OCI-LY7 (cell line): Measurements from ENCODE around the gene DACT3. TPM values are rescaled to one million over a fixed set of nuclear protein-coding genes. Genes with fewer than 3 reads are reported as not detected.

Source experiments
- BruUV-seq: library from RNA; stranded (reverse); fragments of 400-500 nt; replicated peaks from 2 replicates; lab custom pipeline; 2021; lab: Mats Ljungman, UMichigan
- CTCF ChIA-PET: fragments of 300-600 bp; sonication (Branson Sonifier 250); formaldehyde crosslinking; loops from one replicate; lab custom pipeline; 2022; ENCODE audit warnings: antibody characterized with exemption; ENCODE audit not compliant: unreplicated experiment; lab: Charles Lee
- POLR2A ChIA-PET: fragments of 300-600 bp; sonication (Branson Sonifier 250); formaldehyde crosslinking; loops from one replicate; lab custom pipeline; 2022; ENCODE audit warnings: antibody characterized with exemption; lab: Charles Lee
- DNase-seq: peaks from one replicate; pipeline ENCODE4 v3.0.0-alpha.2; 2015; ENCODE audit warnings: low spot score
- H2AFZ ChIP-seq: fragments of 200-600 bp; sonication (generic), shearing (Covaris generic); 2 replicates; pipeline ENCODE4 v1.6.1; 2014; ENCODE audit warnings: mild to moderate bottlenecking, antibody characterized with exemption, low read length, moderate library complexity
- H3K27ac ChIP-seq: fragments of 200-600 bp; sonication (generic); 2 replicates; pipeline ENCODE4 v1.5.1; 2014; ENCODE audit warnings: mixed run types, low read depth, mild to moderate bottlenecking, moderate library complexity, low read length, inconsistent platforms; ENCODE audit not compliant: poor library complexity, severe bottlenecking
- H3K36me3 ChIP-seq: fragments of 200-600 bp; sonication (generic); 2 replicates; pipeline ENCODE4 v1.6.1; 2014; ENCODE audit warnings: mild to moderate bottlenecking, antibody characterized with exemption, low read length, moderate library complexity, mixed read lengths; ENCODE audit not compliant: insufficient read depth
- H3K4me1 ChIP-seq: fragments of 200-600 bp; sonication (generic); 2 replicates; pipeline ENCODE4 v1.5.1; 2014; ENCODE audit warnings: mild to moderate bottlenecking, low read length; ENCODE audit not compliant: insufficient read depth, poor library complexity, severe bottlenecking
- H3K4me2 ChIP-seq: fragments of 200-600 bp; sonication (generic); 2 replicates; pipeline ENCODE4 v1.6.1; 2014; ENCODE audit warnings: mild to moderate bottlenecking, low read length
- H3K4me3 ChIP-seq: fragments of 200-600 bp; sonication (generic); 2 replicates; pipeline ENCODE4 v1.5.1; 2014; ENCODE audit warnings: mild to moderate bottlenecking, low read depth, low read length; ENCODE audit not compliant: poor library complexity, severe bottlenecking
- H3K79me2 ChIP-seq: fragments of 200-600 bp; sonication (generic); 2 replicates; pipeline ENCODE4 v1.6.1; 2016; ENCODE audit warnings: low read depth, mild to moderate bottlenecking, low read length, moderate library complexity, mixed read lengths; ENCODE audit not compliant: insufficient read depth
- H3K9me2 ChIP-seq: fragments of 200-600 bp; sonication (generic); 2 replicates; pipeline ENCODE4 v1.6.1; 2016; ENCODE audit warnings: mild to moderate bottlenecking, low read length, mixed read lengths; ENCODE audit not compliant: insufficient read depth
- H3K9me3 ChIP-seq: fragments of 200-600 bp; sonication (generic); 2 replicates; pipeline ENCODE4 v1.6.1; 2014; ENCODE audit warnings: mild to moderate bottlenecking, mixed run types, low read length, mixed read lengths
- H4K20me1 ChIP-seq: fragments of 200-600 bp; sonication (generic); 2 replicates; pipeline ENCODE4 v1.6.1; 2014; ENCODE audit warnings: mild to moderate bottlenecking, antibody characterized with exemption, low read length, moderate library complexity, mixed read lengths; ENCODE audit not compliant: insufficient read depth
- EZH2phosphoT487 ChIP-seq: fragments of 200-600 bp; sonication (generic); IDR thresholded peaks from 2 replicates; pipeline ENCODE4 v1.6.1; 2018; ENCODE audit warnings: low read depth, borderline replicate concordance, mild to moderate bottlenecking, mixed run types, antibody characterized with exemption, low read length, moderate library complexity, mixed read lengths
- intact Hi-C: fragments of 100-400 bp; cut with micrococcal nuclease; formaldehyde crosslinking; loops from one replicate; pipeline ENCODE4 v1.10.0; 2022; ENCODE audit not compliant: unreplicated experiment
- total RNA-seq, 2 experiments: library from RNA; depleted of rRNA in 1 of 2; stranded (reverse); fragments of >200 nt in 1 of 2; shearing (Covaris generic) in 1 of 2; gene quantifications; 2 replicates each; pipeline ENCODE4 v1.2.3, GENCODE V29; 2014 to 2022
- TF ChIP-seq, protein P1 (sequence below): fragments of 200-600 bp; sonication (generic); conservative IDR thresholded peaks from 2 replicates; pipeline ENCODE4 v1.5.1; 2014; ENCODE audit warnings: mild to moderate bottlenecking, antibody characterized with exemption, low read length, moderate library complexity, mixed read lengths

Gene DACT3
- total RNA-seq, 2 experiments from 2014 or later = 0.44 TPM; not detected in 1

DNA sequence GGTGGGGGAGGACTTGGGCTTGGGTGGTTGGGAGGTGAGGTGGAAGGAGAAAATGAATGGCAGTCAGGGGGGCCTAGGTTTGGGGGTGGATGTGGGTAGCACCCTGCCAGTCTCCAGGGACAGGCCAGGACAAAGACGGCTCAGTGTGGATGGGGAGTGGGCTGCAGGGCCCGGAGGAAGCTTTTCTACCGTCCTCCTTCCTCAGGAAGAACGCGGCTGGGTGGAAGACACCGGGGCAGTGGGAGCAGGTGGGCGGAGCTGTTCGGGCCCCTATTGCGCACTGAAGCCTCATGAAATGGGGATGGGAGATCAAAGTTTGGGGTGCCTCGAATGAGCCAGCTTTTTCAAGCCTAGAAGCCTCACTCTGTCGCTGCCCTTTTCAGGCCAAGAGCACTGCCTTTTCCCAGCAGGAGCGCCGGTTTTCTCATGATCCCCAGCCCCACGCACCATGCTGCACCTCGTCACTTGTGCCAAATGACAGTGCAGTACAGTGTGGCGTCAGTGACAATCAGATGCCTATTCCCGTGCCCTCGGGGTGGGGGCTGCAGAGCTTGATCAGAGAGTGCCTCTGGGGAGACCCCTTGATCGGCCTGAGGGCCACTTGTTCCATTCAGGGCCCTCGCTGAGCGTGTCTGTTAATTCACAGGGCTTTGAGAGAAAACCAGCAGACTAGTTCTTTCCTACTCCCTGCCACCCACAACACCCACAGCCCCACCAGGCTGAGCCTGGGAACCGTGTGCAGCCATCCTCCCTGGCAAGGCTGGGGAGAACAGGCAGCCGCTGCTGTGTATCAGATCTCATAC lies 58.4 kb downstream of the DACT3 start:
- BruUV-seq = no TSS peak
- CTCF ChIA-PET = interaction anchor here (1.1 kb wide), 1 partner anchor 9 kb away, joined by 4 read pairs; no protein-coding TSS in a partner anchor
- DNase-seq = no peak

DNA sequence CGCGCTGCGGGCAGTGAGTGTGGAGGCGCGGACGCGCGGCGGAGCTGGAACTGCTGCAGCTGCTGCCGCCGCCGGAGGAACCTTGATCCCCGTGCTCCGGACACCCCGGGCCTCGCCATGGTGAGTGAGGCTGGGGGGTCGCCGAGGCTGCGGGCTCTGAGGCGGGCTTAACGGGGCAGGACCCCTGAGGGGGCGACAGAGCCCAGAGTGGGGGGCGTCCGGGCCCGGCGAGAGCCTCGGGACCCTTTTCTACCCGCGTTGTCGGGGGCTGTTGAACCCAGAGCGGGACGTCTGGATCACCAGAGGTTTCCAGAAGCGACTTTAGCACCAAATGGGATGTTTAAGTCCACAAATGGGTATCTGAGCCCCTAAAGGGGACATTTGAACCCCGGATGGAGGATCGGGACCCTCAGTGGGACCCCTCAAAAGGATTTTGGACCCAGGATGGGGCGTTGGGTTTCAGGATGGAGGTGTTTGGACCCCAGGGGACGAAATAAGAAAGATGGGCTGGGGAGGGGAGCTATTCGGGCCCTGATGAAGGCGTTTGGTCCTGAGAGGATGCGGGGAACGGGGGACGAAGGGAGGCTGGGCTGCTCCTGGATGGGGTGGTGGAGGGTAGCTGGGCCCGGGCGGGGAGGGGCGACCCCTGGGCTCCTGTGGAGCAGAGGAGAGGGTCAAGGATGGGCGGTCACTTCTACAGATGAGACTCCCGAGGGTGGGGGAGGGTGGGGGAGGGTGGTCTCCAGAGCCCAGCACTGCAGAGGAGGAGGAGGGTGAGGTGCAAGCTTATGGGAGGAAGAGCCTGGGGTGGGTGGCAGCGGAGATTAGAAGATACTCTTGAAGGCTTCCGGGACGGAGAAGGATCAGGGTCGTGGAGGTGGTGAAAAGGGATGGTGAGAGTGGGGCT lies 59.4 kb downstream of the DACT3 start, which contains the start of gene CALM3:
TSS of gene CALM3 (plus strand) at position 13 of the 907 bp plus-strand sequence. CDS start at position 118, 105 bp downstream.
- peaks cover 24% of the 10 kb centered on the region for H3K9me3 ChIP-seq
- ChIA-PET POLR2A (interaction anchor here (0.6 to 2.9 kb wide), 2 partner anchors 11 to 117 kb away, joined by 5 to 16 read pairs; no protein-coding TSS in a partner anchor), CTCF (interaction anchor here (1.1 kb wide), 1 partner anchor 10 kb away, joined by 4 read pairs; no protein-coding TSS in a partner anchor)
- H3K79me2 ChIP-seq = peaks cover 40% of the 10 kb centered on the region
- no TSS peak for BruUV-seq
- H3K36me3 ChIP-seq = peaks cover 15% of the 10 kb centered on the region
- peak; percentile 51 for DNase-seq
- TF ChIP-seq EZH2phosphoT487 = no peak
- TF ChIP-seq, protein P1, sequence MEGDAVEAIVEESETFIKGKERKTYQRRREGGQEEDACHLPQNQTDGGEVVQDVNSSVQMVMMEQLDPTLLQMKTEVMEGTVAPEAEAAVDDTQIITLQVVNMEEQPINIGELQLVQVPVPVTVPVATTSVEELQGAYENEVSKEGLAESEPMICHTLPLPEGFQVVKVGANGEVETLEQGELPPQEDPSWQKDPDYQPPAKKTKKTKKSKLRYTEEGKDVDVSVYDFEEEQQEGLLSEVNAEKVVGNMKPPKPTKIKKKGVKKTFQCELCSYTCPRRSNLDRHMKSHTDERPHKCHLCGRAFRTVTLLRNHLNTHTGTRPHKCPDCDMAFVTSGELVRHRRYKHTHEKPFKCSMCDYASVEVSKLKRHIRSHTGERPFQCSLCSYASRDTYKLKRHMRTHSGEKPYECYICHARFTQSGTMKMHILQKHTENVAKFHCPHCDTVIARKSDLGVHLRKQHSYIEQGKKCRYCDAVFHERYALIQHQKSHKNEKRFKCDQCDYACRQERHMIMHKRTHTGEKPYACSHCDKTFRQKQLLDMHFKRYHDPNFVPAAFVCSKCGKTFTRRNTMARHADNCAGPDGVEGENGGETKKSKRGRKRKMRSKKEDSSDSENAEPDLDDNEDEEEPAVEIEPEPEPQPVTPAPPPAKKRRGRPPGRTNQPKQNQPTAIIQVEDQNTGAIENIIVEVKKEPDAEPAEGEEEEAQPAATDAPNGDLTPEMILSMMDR = no peak
- H3K27ac ChIP-seq = peak within 1 kb of the TSS; percentile 80
- intact Hi-C loops = no loop called here
- H3K4me3 ChIP-seq = peak within 1 kb of the TSS; percentile 96
- H3K9me2 ChIP-seq = no peaks in the 10 kb centered on the region
- peak within 1 kb of the TSS; percentile 84 for H3K4me2 ChIP-seq
- peaks cover 31% of the 10 kb centered on the region for H3K4me1 ChIP-seq
- peak within 1 kb of the TSS; percentile 74 for H2AFZ ChIP-seq
- H4K20me1 ChIP-seq = peaks cover 17% of the 10 kb centered on the region

More for the DNA sequence above, 58.4 kb downstream of the DACT3 start:
- intact Hi-C loops = no loop called here
- no peak overlapping the region for H2AFZ ChIP-seq
- H3K9me2 ChIP-seq = no peaks in the 10 kb centered on the region
- peak overlapping the region; percentile 84 for H3K4me2 ChIP-seq
- no peak for TF ChIP-seq EZH2phosphoT487
- TF ChIP-seq, protein P1 = no peak
- peaks cover 24% of the 10 kb centered on the region for H3K9me3 ChIP-seq
- peaks cover 31% of the 10 kb centered on the region for H3K4me1 ChIP-seq
- H4K20me1 ChIP-seq = peaks cover 17% of the 10 kb centered on the region
- H3K27ac ChIP-seq = peak overlapping the region; percentile 80
- H3K79me2 ChIP-seq = peaks cover 40% of the 10 kb centered on the region
- POLR2A ChIA-PET = interaction anchor here (2.9 kb wide), 1 partner anchor 10 kb away, joined by 16 read pairs; no protein-coding TSS in a partner anchor
- H3K36me3 ChIP-seq = peaks cover 25% of the 10 kb centered on the region
- peak overlapping the region; percentile 96 for H3K4me3 ChIP-seq
